ENCODE measurements around the gene SRD5A1.

SRD5A1 gene

DNA sequence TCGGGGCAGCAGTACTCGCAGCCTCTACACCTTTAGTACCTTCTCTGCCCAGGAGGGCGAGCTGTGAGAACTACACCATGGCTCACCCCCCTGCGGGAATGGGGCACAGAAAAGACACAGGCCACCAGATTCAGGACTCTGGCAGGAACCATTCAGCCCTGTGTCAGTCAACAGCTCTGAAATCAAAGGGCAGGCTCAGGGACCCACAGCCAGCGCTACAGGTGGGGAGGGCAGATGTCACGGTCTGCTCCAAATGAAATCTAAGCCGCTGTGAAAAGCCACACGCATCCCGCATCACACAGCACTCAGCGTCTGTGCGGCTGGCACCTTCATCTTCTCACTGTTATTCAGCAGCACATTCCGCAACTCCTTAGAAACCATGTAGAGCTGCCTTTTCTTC, 28.3 kb upstream of the SRD5A1 start:
- no peak for DNase-seq

DNA sequence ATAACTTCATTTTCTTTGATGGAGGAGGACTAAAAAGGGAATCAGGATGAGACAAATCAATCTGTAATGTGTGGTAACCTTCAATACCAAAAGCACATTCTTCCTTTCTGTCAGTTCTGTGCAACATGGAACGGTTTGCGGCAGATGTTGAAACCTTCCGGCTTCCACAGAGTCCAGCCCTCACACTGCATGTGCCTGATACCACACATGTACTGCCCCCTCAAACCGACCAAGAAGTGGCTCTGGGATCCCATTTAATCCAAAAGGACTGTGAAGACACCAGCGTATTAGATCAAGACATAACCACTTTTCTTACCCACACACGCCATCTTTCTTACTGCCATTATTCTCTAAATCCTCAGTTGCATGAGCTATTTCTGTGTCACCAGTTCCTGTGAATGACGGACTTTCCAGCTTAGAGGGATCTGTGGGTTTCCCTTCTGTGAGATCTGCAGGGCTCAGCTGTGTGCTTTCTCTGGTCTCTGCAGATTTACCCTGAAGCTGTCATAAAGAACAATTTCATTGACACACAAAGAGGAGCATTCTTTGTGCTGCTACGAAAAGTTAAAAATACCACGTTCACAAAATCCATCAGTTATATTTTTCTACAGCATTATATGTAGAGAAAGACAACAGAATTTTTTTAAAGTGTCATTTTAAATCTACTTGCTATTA, 26.2 kb upstream of the SRD5A1 start:
- no peak for DNase-seq

DNA sequence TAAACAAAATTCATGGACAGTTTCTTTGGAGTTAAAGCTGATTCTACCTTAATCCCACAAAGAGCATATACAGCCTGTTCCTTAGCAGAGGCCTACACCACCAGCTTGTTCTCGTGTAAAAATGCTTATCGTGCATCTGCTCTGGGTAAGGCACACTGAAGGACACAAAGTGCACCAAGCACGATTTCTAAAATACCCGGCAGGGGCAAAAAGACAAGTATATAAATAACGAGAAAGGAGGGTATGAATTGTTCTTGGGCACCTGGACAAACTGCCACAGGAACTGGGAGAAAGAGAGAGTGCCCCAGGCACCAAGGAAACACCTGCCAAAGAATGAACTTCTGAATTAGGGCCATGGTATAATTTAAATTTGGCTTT, 25.7 kb upstream of the SRD5A1 start:
- no peak for DNase-seq

DNA sequence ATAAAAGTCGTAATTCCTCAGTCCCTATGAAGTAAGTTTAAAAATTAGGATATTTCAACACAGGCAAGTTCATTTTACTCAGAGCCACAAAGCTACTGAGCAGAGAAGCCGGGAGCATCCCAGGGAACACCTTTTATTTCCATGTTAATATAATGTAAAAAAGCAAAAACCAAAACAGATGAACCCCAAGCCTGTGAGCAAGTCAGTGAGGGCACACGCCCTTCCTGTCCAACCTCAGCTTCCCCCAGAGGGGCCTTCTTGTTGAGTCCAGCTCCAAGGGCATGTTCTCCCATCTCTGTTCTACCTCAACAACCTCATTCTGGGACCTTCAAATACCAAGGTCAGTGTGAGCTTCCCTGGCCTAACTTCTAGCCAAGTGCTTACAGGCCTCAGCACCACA, 25.2 kb upstream of the SRD5A1 start:
- DNase-seq = no peak

DNA sequence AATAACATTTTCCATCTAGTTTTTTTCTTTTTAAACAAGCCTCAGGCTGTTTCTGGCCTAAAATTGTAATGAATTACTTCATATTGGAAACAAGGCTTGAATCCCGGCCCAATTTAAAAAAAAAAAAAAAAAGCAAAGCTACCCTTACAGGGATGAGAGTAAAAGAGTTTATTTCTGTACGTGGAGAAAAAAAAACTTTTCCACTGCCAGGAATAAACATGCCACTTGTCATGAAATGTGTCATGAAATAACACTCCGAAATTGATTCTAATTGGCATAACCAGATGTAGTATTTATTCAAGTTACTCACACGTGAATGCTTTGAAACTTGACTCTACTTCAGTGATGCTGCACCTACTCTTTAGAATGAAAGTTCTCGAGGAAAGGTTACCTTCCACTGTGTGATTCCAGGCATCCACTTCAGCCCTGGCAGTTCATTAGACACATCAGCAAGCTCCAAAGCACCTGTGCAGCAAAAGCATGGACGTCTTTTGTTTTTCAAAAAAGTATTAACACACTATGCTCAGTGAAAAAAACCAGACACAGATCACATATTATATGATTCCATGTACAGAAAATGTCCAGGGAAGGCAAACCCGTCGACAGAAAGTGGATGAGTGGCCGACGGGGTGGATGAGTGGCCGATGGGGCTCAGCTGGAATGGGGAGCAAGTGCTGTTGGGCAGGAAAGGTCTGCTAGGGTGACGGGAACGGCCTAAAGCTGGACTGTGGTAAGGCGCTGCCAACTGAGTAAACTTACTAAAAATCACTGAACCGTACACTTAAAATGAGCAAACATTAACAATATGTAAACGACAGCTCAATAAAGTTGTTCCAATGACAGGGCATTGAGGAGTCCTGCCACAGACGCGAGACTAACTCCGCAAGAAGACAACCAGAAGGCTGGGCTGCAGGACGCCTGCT, 21.6 kb upstream of the SRD5A1 start:
- DNase-seq = no peak

DNA sequence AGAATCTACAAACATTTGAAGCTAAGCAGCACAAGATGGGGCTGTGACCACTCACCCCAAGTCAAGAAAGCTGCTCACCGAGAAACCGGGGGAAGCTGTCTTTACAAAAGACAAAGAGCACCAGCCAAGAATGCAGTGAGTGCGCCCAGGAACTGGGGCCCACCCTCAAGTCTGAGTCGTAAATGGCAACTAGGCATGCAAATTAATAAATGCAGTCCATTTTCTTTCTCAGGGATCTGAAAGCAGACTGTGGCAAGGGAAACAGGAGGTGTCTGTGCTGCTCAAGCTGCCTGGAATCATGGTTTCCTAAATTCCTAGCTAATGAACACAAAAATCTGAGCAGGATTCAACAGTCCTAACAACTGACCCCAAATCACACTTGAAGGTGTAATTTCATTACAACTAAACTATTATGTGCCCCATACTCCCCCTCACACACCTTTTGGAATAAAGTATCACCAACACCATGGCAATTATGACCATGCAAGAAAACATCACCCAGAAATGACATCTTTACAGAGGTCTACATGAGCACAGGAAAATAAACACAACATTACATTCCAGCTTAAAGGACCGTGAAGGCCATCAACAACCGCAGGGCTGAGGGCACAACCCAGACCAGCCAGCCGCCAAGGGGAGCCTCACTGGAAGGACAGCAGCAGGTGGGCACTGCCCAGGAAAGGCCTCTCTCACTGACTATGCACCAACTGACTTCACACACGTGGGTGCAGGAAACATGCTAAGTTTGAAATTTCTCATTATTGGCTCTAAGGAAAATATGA, 18.0 kb upstream of the SRD5A1 start:
- no peak for DNase-seq

DNA sequence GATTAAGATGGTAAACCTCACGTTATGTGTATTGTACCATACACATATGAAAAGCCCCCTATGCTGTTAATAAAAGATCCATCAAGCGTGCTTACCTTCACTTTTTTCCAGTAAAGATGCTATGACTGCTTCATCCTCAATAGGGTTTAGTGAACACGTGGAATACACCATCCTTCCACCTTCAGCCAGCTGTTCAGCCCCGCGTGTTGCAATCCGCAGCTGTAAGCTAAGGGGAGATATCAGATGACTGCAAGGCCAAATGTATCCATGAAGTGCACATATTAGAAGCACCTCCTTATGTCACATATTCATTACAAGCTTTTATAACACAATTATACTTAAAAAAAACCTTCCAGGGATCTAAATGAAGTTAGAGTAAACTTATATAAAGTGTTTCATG, 16.6 kb upstream of the SRD5A1 start:
- DNase-seq = no peak

DNA sequence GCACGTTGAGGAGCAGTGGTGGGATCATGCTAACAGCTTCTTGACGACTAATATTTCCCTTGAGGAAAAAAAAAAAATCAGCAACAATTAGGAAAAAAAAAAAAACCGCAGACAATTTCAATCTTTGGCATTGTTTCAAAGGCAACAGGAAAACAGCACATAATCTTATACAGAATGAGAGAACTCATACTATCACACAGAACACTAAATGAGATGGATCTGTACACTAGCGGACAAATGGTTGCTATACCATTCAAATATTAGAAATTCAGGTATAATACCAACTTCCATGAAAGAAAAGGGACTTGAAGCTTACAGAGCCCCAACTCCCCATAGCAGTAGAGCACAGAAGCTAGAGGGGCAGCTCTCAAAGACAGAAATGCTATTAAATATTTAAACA, 10.0 kb upstream of the SRD5A1 start:
- DNase-seq = no peak

DNA sequence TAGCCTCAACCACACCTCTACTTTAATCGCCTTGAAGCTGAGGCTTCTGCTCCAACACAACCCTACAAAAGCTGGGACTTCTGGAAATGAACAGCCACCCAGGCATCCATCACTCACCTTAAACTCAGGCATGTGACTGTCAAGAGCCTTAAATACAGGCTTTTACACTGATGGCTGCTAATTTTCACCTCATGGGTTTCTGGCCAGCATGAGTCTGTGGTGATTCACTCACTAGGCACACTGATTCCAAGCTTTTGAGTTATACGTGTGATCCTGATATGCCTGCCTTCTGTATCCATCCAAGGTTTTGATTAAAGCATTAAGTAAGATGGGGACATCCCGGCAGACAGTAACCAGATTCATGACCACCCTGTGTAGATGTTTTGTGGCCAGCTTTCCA, 9.3 kb upstream of the SRD5A1 start:
- no peak for DNase-seq

DNA sequence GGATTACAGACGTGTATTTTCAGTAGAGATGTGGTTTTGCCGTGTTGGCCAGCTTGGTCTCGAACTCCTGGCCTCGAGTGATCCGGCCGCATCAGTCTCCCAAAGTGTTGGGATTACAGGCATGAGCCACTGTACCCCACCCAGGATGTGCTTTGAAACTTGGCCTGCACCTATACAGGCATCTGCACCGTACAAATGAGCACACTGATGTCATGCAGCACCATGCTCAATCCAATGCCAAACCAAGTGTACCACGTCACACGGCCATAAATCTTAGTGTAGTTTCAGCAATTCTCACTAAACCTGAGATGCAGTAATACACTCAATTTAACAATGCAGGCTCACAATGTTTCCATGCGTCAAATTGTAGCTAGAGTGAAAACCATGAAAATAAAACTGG, 6.7 kb upstream of the SRD5A1 start:
- no peak for DNase-seq

DNA sequence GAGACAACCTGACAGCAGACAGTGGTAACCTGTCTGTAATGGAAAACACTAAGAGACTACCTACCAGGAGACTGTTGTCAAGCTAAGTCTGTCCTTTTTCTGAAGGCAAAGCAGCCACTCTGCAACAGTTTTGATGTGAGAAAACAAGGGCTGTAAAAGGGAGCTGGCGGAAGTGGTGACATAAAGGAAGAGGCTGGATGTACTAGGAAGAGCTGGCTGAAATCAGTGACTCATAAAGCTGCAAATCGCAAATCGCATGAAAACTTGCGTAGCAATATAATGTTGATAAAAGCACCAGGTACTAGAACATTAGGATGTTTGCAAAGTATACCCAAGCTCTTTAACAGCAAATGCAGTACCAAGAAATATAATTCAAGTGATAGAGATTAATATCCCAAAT, 1.8 kb upstream of the SRD5A1 start:
- DNase-seq = no peak

DNA sequence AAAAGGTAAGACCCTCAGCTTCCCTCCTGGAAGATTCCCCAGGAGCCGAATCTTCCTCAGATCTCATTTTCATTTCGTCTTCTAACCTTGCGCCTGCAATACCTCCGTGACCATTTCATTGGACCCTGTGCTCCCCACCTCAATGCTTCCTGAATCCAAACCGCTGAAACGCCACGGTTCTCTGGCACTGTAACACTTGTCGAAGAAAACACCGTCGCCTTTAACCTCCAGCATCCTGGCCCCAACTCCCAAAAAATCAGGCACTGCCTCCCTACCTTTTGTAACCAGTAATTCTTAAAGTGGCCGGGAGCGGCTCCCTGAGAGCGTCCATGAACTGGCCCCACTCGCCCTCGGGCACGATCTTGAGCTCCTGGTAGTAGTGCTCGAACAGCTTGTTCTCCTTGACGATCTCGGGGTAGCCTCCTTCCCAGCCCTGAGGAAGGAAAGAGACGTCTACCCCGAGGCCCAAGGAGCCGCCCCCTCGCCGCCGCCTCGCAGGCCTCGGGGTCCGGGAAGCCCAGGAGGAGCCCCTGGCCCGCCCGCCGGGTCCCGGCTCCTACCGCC, 834 bp upstream of the SRD5A1 start:
- no peak for DNase-seq

DNA sequence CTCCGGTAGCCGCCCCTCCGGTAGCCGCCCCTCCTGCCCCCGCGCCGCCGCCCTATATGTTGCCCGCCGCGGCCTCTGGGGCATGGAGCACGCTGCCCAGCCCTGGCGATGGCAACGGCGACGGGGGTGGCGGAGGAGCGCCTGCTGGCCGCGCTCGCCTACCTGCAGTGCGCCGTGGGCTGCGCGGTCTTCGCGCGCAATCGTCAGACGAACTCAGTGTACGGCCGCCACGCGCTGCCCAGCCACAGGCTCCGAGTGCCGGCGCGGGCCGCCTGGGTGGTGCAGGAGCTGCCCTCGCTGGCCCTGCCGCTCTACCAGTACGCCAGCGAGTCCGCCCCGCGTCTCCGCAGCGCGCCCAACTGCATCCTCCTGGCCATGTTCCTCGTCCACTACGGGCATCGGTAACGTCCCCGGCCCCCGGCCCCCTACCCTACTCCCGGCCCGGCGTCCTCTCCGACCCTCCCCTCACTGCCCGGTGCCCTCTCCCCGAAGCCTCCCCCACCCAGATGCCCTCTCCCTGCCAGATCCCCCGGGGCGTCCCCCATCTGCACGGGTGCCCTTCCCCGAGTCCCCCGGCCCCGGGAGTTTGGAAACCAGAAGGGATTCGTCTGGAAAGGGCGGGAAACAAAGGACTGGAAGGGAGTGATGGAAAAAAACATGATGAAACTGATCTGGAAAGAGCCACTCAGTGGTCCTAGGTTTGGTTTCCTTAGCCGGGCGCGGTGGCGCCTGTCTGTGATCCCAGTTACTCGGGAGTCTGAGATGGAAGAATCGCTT, 417 bp downstream of the SRD5A1 start:
- DNase-seq = no peak

DNA sequence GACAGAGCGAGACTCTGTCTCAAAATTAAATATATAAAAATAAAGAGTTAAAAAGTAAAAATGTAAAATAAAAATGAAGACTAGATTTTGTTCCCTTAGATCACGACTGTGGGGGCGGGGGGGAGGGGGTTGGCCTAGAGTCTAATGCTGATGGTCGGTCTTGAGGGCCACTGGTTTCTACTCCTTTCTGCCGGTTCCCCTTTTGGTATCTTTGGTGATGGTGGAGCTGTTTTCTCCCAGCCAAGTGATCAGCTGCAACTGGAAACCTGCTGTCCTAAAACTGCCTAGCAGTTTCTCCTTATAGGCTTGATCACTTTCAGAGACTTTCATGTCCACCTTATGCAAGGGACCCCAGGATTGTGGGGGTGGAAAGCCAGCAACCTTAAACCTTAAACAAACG, 1.1 kb downstream of the SRD5A1 start:
- no peak for DNase-seq

DNA sequence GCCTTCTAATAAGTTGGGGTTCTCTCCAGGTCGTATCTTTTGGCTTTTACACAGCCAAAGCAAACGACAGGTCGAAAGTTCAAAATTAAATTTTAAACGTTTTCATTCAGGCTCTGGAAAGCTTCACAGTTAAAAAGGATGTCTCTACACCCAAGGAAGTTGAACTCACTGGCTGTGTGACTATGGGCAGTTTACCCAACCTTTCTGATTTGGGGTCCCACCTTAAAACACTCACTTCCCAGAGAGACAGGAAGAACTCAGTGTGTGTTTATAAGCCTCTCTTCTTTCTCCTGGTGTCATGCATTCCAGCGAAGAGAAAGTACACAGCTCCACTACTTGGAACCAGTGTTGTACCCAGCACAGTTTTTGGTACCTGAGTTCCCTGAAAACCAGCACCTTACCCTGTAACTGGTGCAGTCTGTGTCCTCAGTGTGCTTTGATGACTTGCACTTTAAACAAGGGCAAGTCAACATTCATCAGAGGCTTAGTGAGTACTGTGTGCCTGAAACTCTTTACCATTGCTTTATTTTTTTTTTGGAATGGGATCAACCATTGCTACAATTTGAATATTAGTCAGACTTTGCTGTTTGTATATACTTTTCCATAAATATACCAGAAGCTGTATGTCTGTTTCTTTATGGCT, 1.7 kb downstream of the SRD5A1 start:
- DNase-seq = no peak

DNA sequence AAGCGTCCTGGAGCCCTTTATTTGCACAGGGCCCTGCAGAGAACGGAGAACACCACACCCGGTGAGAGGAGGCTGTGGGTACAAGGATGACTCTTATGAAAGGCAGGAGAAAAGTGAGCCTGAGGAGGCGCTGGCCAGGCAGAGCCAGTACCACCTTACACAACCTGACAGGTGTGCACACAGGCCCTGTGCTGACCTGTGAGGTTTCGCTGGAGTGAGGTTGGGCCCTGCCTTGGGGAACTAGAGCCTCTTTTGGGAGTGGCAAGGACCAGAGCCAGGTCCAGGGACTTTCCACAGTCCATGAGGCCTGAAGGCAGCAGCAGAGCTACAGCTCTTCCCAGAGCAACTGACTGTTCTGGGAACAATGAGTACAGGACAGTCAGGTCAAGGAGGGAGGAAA, 3.1 kb downstream of the SRD5A1 start:
- no peak for DNase-seq

DNA sequence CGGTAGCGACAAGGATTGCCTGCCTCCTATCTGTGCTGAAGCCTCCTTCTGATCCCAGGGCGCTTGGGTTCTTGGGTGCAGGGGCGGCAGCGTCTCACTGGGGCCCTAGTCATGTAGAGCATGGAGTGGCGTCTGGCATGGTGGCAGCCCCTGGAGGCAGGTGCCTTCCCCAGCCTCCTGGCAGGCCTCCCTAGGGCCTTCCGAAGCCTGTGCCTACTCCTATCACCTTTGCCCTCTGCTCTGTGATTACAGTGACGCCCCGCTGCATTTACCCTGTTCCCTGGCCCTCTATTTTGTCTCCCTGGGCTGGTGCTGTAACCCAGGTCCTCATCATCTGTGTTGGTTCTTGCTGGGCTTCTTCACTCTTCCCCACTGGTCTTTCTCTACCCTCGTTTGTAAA, 3.8 kb downstream of the SRD5A1 start:
- no peak for DNase-seq

DNA sequence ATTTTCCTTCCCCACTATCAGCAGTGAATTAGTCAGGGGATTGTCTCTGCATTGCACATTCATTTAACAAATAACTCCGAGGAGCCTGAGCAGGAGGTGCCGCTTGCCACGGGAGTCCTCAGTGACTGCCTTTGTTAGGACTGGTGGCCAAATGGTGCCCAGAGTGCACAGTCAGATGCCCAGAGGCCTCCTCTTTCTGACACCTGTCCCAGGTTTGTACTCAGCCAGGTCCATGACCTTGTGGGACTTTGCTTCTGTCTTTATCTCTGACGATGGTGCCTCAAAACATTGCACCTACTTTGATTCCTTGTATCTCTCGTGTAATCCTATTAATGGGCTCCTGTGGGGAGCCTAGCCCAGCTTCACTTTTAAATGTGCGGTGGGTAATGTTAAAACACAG, 4.3 kb downstream of the SRD5A1 start:
- DNase-seq = no peak

DNA sequence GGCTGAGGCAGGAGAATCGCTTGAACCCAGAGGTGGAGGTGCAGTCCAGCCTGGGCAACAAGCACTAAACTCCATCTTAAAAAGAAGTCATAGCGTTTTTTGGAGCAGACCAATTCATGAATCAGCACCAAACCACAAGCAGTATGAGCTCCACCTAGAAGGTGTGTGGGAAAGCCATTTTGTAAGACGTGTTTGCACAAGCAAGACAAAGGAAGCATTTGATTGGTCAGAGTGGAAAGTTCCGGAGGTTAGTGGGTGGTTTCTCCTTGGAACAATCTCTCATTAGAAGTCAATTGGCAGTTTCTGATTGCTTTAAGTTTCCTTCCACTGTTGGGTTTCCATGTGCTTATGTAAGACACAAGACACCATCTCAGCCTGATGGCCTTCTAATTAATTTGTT, 5.0 kb downstream of the SRD5A1 start:
- DNase-seq = no peak

DNA sequence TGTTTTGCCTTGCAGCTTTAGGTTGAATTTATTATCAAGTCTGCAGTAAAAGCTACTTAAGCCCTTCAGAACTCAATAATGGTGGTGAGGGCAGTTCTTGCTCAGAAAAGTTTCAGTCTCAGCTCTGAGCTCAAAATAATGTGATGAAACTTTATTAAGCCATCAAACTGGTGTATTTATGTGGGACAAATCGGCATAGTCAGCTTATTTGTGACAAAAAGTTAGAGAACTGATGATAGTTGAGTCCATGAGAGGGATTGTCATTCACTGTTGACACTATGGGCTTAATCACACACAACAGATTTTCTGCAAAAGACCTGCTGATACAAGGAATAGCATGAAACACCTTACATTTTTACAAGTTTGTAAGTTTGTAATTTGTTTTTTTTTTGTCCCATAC, 9.4 kb downstream of the SRD5A1 start:
- DNase-seq = no peak

DNA sequence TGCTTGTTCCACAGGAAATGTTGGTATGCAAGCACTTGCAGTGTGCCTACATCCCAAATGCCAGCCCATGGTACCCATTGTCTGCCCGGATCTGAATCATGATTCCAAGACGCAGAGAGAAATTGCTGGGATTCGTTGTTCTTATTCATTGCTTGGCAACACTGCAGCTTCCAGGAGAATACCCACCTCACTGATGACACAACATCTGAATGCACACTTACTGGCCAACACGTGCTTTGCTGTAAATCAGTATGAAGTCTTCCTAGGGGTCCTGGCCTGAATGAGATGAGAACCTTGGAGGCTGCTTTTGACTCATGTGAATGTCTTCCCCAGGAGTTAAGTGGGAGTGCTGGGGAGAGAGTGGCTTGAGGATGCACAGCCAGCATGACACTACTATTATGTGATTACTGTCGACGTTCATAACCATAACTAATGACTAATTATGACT, 11.6 kb downstream of the SRD5A1 start:
- DNase-seq = no peak
